ENCODE data around the gene SCAMP1.

- no peak for TF ChIP-seq CTCF (IDR thresholded peaks at IDR 0.05)
- no peak for TF ChIP-seq POLR2A (IDR thresholded peaks at IDR 0.05)
Observed at GRCh38 chr5:78419396-78419795, 59.0 kb downstream of the SCAMP1 start.

Data from right lobe of liver (tissue), 4 donors.